HepG2 (cell line): ENCODE data around the gene AK8. TPM values are rescaled to one million over a fixed set of nuclear protein-coding genes. Genes with fewer than 3 reads are reported as not detected.
A peak's percentile ranks its signal among the peaks of the same experiment; 100 is the strongest.

ENCODE experiments used
- ASH2L ChIP-seq: fragments of 300-600, 200-600 bp; sonication (generic); IDR thresholded peaks from 2 replicates; pipeline ENCODE4 v1.7.0; 2017; ENCODE audit warnings: low read depth, mild to moderate bottlenecking, moderate library complexity, mixed read lengths, low read length; ENCODE audit not compliant: insufficient read length
- FOXO1 ChIP-seq: sonication (generic); formaldehyde crosslinking; IDR thresholded peaks from 2 replicates; pipeline ENCODE4 v1.4.0; 2020; ENCODE audit warnings: missing genetic modification reagents
- HOXA3 ChIP-seq: sonication (generic); formaldehyde crosslinking; IDR thresholded peaks from 2 replicates; pipeline ENCODE4 v1.5.0; 2020; ENCODE audit warnings: missing genetic modification reagents
- HOXA9 ChIP-seq: sonication (generic); formaldehyde crosslinking; IDR thresholded peaks from 2 replicates; pipeline ENCODE4 v1.8.1; 2022; ENCODE audit warnings: missing genetic modification reagents, mild to moderate bottlenecking, moderate library complexity, borderline replicate concordance
- NRL ChIP-seq: sonication (generic); formaldehyde crosslinking; IDR thresholded peaks from 2 replicates; pipeline ENCODE4 v1.5.0; 2020; ENCODE audit warnings: missing genetic modification reagents, mild to moderate bottlenecking, moderate library complexity, borderline replicate concordance
- PHF20 ChIP-seq: sonication (generic); formaldehyde crosslinking; IDR thresholded peaks from 2 replicates; pipeline ENCODE4 v1.5.0; 2020; ENCODE audit warnings: mild to moderate bottlenecking, missing genetic modification reagents
- RBFOX2 ChIP-seq: fragments of 200-400 bp; formaldehyde crosslinking; IDR thresholded peaks from 2 replicates; pipeline ENCODE4 v1.6.1; 2017; ENCODE audit warnings: low read depth, mild to moderate bottlenecking, low read length
- TCF12 ChIP-seq, 2 experiments: fragments of 450-650 bp in 1 of 2; sonication (generic) in 1 of 2; formaldehyde crosslinking in 1 of 2; IDR thresholded peaks; 2 replicates each; pipeline versions ENCODE4 v1.6.1 to v1.8.0; 2017 to 2022; ENCODE audit warnings: antibody characterized with exemption in 1 of 2, mild to moderate bottlenecking in 1 of 2, missing genetic modification reagents in 1 of 2, moderate library complexity in 1 of 2
- TGIF2 ChIP-seq: IDR thresholded peaks from 2 replicates; pipeline ENCODE4 v1.6.1; 2016; ENCODE audit warnings: control low read depth, missing compliant biosample characterization
- ZBTB7A ChIP-seq: sonication (generic); formaldehyde crosslinking; IDR thresholded peaks from 2 replicates; pipeline ENCODE4 v1.8.0; 2022; ENCODE audit warnings: mild to moderate bottlenecking, missing genetic modification reagents
- ZBTB7B ChIP-seq: sonication (generic); formaldehyde crosslinking; IDR thresholded peaks from 2 replicates; pipeline ENCODE4 v1.4.0; 2020; ENCODE audit warnings: missing genetic modification reagents
- ZNF501 ChIP-seq: sonication (generic); formaldehyde crosslinking; IDR thresholded peaks from 2 replicates; pipeline ENCODE4 v1.5.1; 2020; ENCODE audit warnings: mild to moderate bottlenecking, moderate library complexity, missing genetic modification reagents
- polyA plus RNA-seq, 8 experiments: library from polyadenylated mRNA; depleted of rRNA in 3 of 8; stranded (reverse) in 7 of 8; unstranded in 1 of 8; fragments of >200 nt; fragmentation: Illumina TruSeq in 4 of 8; extraction: Trizol in 4 of 8; gene quantifications; 2 replicates each; pipeline versions ENCODE4 v1.2.1 to v1.2.3, GENCODE V29; 2011 to 2016; ENCODE audit warnings: low read depth in 4 of 8, missing spikeins in 1 of 8, mixed read lengths in 1 of 8; ENCODE audit not compliant: insufficient read depth in 1 of 8
- total RNA-seq, 5 experiments: library from RNA; depleted of rRNA; stranded (reverse); fragments of >200 nt; fragmentation: Illumina TruSeq; extraction: Trizol; gene quantifications; 2 replicates each; pipeline ENCODE4 v1.2.3, GENCODE V29; 2016; ENCODE audit warnings: low read depth in 1 of 5
- TF ChIP-seq, protein P1 (sequence below): fragments of 450-650 bp; IDR thresholded peaks from 2 replicates; pipeline ENCODE4 v1.6.1; 2017; ENCODE audit warnings: mild to moderate bottlenecking
- TF ChIP-seq, protein P2 (sequence below): IDR thresholded peaks from 2 replicates; pipeline ENCODE4 v1.6.1; 2012; ENCODE audit warnings: inconsistent platforms
- TF ChIP-seq, protein P3 (sequence below): IDR thresholded peaks from 2 replicates; pipeline ENCODE4 v1.6.1; 2016; ENCODE audit warnings: missing compliant biosample characterization, missing genetic modification reagents, borderline replicate concordance
- TF ChIP-seq, protein P4 (sequence below): sonication (generic); formaldehyde crosslinking; IDR thresholded peaks from 2 replicates; pipeline ENCODE4 v1.8.1; 2023; ENCODE audit warnings: mild to moderate bottlenecking, missing genetic modification reagents
- TF ChIP-seq, protein P5 (sequence below): sonication (generic); formaldehyde crosslinking; IDR thresholded peaks from 2 replicates; pipeline ENCODE4 v1.4.0; 2020; ENCODE audit warnings: missing genetic modification reagents
- TF ChIP-seq, protein P6 (sequence below): sonication (generic); formaldehyde crosslinking; conservative IDR thresholded peaks from 2 replicates; pipeline ENCODE4 v1.4.0; 2020; ENCODE audit warnings: missing genetic modification reagents

AK8 gene
- total and polyA plus RNA-seq, 2 of the 13 experiments (the other 11 are each of a cell fraction or from before 2014, with no cell fraction given), result 0.11 TPM; not detected in 1

DNA sequence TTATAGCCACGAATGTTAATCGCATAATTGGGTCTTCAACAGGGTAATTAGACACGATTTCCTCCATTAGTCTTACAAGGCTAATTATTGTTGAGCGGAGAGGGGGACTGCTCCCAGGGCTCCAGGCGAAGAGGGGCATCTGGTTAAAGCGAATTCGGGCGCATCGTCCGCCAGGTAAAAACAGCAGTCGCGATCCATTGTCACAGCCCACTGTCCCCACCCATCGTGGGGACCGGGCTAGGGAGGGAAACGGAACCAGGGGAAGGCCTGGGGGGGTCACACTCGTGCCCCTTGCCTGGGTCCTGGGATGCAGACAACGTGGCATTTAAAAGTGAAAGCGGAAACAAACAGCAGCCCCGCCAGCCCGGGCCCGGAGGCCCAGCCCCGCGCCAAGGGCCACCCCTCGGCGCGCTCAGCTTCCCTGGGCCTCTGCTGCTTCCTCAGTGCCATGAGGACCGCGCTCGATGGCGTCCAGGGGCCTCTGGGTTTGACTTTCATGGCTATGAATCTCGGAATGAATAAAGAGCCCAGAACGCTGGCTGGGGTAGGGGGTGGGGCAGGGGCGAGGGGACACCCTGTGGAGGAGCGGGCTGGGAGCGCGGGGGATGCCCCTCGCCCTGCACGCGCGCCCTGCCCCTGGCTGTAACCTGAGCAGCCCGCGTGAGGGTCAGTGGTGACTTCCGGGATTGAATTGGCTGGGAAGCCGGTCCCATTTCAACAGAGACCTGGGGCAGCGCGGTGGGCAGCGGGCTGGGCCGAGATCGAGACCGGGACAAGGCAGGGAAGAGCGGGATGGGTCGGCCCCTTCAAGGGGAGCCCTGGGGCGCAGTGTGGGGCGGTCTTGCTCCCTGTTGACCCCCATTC lies 107.9 kb downstream of the AK8 start (continued):
- TF ChIP-seq, protein P1, sequence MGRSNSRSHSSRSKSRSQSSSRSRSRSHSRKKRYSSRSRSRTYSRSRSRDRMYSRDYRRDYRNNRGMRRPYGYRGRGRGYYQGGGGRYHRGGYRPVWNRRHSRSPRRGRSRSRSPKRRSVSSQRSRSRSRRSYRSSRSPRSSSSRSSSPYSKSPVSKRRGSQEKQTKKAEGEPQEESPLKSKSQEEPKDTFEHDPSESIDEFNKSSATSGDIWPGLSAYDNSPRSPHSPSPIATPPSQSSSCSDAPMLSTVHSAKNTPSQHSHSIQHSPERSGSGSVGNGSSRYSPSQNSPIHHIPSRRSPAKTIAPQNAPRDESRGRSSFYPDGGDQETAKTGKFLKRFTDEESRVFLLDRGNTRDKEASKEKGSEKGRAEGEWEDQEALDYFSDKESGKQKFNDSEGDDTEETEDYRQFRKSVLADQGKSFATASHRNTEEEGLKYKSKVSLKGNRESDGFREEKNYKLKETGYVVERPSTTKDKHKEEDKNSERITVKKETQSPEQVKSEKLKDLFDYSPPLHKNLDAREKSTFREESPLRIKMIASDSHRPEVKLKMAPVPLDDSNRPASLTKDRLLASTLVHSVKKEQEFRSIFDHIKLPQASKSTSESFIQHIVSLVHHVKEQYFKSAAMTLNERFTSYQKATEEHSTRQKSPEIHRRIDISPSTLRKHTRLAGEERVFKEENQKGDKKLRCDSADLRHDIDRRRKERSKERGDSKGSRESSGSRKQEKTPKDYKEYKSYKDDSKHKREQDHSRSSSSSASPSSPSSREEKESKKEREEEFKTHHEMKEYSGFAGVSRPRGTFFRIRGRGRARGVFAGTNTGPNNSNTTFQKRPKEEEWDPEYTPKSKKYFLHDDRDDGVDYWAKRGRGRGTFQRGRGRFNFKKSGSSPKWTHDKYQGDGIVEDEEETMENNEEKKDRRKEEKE, result no peak
- TF ChIP-seq, protein P2, sequence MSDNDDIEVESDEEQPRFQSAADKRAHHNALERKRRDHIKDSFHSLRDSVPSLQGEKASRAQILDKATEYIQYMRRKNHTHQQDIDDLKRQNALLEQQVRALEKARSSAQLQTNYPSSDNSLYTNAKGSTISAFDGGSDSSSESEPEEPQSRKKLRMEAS, result peak; percentile 78
- TF ChIP-seq FOXO1 (CRISPR knock-in tag) (peak; percentile 24; the same call in 1 of the 2 replicates), ZNF501 (CRISPR knock-in tag) (peak; percentile 24; the same call in 1 of the 2 replicates), TGIF2 (peak; percentile 48; the same call in 1 of the 2 replicates), ZBTB7A (0 out of 2 replicates have a peak, but pooled peaks have one; percentile 58), RBFOX2 (peak; percentile 71), HOXA9 (CRISPR knock-in tag) (0 out of 2 replicates have a peak, but pooled peaks have one; percentile 32), NRL (0 out of 2 replicates have a peak, but pooled peaks have one; percentile 26), TCF12 (IDR thresholded peaks at IDR 0.05) (no peak), TCF12 (CRISPR knock-in tag; IDR thresholded peaks at IDR 0.05) (0 out of 2 replicates have a peak, but pooled peaks have one; percentile 4), PHF20 (peak; percentile 61), HOXA3 (CRISPR knock-in tag) (peak; percentile 32; the same call in 1 of the 2 replicates), ASH2L (peak; percentile 29), ZBTB7B (0 out of 2 replicates have a peak, but pooled peaks have one; percentile 36)
- TF ChIP-seq, protein P3, sequence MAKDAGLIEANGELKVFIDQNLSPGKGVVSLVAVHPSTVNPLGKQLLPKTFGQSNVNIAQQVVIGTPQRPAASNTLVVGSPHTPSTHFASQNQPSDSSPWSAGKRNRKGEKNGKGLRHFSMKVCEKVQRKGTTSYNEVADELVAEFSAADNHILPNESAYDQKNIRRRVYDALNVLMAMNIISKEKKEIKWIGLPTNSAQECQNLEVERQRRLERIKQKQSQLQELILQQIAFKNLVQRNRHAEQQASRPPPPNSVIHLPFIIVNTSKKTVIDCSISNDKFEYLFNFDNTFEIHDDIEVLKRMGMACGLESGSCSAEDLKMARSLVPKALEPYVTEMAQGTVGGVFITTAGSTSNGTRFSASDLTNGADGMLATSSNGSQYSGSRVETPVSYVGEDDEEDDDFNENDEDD (CRISPR knock-in tag), result peak; percentile 39; the same call in 1 of the 2 replicates
- TF ChIP-seq, protein P4, sequence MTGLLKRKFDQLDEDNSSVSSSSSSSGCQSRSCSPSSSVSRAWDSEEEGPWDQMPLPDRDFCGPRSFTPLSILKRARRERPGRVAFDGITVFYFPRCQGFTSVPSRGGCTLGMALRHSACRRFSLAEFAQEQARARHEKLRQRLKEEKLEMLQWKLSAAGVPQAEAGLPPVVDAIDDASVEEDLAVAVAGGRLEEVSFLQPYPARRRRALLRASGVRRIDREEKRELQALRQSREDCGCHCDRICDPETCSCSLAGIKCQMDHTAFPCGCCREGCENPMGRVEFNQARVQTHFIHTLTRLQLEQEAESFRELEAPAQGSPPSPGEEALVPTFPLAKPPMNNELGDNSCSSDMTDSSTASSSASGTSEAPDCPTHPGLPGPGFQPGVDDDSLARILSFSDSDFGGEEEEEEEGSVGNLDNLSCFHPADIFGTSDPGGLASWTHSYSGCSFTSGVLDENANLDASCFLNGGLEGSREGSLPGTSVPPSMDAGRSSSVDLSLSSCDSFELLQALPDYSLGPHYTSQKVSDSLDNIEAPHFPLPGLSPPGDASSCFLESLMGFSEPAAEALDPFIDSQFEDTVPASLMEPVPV (CRISPR knock-in tag), result no peak
- TF ChIP-seq, protein P5, sequence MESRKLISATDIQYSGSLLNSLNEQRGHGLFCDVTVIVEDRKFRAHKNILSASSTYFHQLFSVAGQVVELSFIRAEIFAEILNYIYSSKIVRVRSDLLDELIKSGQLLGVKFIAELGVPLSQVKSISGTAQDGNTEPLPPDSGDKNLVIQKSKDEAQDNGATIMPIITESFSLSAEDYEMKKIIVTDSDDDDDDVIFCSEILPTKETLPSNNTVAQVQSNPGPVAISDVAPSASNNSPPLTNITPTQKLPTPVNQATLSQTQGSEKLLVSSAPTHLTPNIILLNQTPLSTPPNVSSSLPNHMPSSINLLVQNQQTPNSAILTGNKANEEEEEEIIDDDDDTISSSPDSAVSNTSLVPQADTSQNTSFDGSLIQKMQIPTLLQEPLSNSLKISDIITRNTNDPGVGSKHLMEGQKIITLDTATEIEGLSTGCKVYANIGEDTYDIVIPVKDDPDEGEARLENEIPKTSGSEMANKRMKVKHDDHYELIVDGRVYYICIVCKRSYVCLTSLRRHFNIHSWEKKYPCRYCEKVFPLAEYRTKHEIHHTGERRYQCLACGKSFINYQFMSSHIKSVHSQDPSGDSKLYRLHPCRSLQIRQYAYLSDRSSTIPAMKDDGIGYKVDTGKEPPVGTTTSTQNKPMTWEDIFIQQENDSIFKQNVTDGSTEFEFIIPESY (CRISPR knock-in tag), result peak; percentile 45; the same call in 1 of the 2 replicates
- TF ChIP-seq, protein P6, sequence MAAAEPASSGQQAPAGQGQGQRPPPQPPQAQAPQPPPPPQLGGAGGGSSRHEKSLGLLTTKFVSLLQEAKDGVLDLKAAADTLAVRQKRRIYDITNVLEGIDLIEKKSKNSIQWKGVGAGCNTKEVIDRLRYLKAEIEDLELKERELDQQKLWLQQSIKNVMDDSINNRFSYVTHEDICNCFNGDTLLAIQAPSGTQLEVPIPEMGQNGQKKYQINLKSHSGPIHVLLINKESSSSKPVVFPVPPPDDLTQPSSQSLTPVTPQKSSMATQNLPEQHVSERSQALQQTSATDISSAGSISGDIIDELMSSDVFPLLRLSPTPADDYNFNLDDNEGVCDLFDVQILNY (CRISPR knock-in tag), result 0 out of 2 replicates have a peak, but pooled peaks have one; percentile 13
